ENCODE results near the gene MARK1. TPM values are rescaled to one million over a fixed set of nuclear protein-coding genes. Genes with fewer than 3 reads are reported as not detected.

Gene MARK1
- total RNA-seq, 1 donor from 2014 or later = 2.4 TPM

DNA sequence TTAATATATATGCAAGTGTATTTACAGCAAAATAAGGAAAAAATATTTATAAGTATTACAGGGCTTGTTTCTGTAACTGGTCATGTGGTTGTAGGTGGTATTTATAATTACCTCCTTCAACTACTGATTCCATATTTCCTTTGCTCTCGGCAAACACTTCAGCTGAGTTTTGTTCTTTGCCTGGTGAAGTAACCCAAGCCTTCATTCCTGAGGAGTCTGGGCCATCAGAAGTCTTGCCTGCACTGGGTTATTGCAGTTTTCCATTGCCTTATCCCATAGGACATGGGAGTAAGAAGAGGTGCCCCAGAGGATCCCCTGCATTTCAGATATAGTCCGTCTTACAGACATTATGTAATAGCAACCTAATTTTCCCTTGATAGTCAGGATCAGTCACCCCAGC lies 23.8 kb downstream of the MARK1 start:
- Histone ChIP-seq H3K4me3 (no peak overlapping the region), H3K27ac (no peak overlapping the region), H3K9me3 (no peaks in the 10 kb centered on the region), H3K36me3 (no peaks in the 10 kb centered on the region), H3K27me3 (ENCODE audit: low read depth) (no peaks in the 10 kb centered on the region), H3K4me1 (no peaks in the 10 kb centered on the region)
- TF ChIP-seq, protein P1, sequence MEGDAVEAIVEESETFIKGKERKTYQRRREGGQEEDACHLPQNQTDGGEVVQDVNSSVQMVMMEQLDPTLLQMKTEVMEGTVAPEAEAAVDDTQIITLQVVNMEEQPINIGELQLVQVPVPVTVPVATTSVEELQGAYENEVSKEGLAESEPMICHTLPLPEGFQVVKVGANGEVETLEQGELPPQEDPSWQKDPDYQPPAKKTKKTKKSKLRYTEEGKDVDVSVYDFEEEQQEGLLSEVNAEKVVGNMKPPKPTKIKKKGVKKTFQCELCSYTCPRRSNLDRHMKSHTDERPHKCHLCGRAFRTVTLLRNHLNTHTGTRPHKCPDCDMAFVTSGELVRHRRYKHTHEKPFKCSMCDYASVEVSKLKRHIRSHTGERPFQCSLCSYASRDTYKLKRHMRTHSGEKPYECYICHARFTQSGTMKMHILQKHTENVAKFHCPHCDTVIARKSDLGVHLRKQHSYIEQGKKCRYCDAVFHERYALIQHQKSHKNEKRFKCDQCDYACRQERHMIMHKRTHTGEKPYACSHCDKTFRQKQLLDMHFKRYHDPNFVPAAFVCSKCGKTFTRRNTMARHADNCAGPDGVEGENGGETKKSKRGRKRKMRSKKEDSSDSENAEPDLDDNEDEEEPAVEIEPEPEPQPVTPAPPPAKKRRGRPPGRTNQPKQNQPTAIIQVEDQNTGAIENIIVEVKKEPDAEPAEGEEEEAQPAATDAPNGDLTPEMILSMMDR (IDR thresholded peaks at IDR 0.05) = no peak
- ATAC-seq (peak in 1 of 2 donors; percentile 48), DNase-seq (no peak)
- intact Hi-C loops (cut with DNase I) = no loop called here

DNA sequence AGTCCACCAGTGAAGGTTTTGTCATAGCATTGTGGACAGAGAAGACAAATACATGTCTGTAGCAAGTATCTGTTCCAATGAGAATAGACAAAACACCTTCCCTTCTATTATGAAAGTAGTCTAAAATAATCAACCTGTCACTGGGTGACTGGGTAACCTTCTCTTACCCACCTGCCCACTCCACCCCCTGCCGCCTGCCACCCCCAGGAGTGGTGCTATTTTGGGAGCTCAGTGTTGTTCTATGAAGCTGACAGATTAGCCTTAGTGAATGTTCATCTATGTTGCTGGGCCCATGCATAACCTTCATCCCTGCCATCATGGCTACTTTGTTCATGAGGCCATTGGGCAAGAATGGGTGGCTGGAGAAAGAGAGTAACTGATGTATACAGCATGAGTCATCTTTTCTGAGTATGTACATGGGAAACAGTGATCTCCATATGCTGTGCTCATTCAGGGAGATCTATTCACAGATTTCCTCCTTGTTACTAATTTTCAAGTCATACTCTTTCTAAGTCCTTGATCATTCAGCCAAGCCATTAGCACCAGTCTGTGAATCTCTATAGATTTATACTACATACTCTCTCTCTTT lies 24.8 kb downstream of the MARK1 start:
- H3K27me3 ChIP-seq (ENCODE audit: low read depth) = no peaks in the 10 kb centered on the region
- ATAC-seq (no peak), DNase-seq (no peak)
- H3K4me3 ChIP-seq = no peak overlapping the region
- H3K36me3 ChIP-seq = no peaks in the 10 kb centered on the region
- H3K4me1 ChIP-seq = no peaks in the 10 kb centered on the region
- intact Hi-C loops (cut with DNase I) = no loop called here
- H3K9me3 ChIP-seq = no peaks in the 10 kb centered on the region
- no peak overlapping the region for H3K27ac ChIP-seq
- TF ChIP-seq, protein P1 (IDR thresholded peaks at IDR 0.05) = no peak

DNA sequence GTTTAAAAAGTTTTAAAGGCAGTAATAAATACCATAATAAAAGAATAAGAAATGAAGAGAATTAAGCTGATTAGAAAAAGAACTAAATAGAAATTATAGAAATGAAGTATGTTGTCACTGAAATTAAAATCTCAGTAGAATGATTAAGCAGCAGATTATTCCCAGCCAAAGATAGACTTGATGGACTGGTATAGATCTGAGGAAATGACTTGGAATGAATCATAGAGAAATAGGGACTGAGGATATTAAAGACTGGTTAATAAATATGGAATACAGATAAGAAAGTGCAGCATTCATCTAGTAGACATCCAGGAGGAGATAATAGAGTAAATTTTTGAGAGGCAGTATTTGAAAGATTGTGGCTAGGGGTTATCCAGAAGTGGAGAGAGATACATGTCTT lies 28.7 kb downstream of the MARK1 start:
- Histone ChIP-seq H3K4me3 (no peak overlapping the region), H3K4me1 (no peaks in the 10 kb centered on the region), H3K36me3 (no peaks in the 10 kb centered on the region), H3K27me3 (ENCODE audit: low read depth) (no peaks in the 10 kb centered on the region), H3K9me3 (no peaks in the 10 kb centered on the region), H3K27ac (no peak overlapping the region)
- TF ChIP-seq, protein P1 (IDR thresholded peaks at IDR 0.05) = no peak
- intact Hi-C loops (cut with DNase I) = no loop called here
- ATAC-seq (no peak), DNase-seq (no peak)

DNA sequence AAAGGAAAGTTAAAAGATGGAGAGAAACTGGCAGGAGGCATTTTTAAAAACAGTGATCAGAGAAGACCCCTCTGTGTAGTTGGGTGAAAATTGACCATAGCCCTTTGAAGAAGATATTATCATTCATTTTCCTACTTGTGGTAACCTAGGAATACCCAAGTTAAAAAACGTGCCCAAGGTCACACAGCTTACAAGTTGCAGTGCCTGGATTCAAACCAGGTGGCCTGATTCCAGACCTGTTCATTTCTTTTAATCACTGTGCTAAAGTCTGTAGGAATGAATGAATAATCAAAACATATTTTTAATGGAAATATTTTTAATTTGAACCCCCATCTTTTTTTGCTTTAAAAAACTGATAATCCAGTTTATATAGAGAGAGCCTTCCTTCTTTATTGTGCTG lies 35.6 kb downstream of the MARK1 start:
- TF ChIP-seq, protein P1 (IDR thresholded peaks at IDR 0.05) = no peak
- intact Hi-C loops (cut with DNase I) = no loop called here
- no peak for DNase-seq
- Histone ChIP-seq H3K4me3 (no peak overlapping the region), H3K9me3 (no peaks in the 10 kb centered on the region), H3K27ac (no peak overlapping the region), H3K36me3 (no peaks in the 10 kb centered on the region), H3K27me3 (ENCODE audit: low read depth) (no peaks in the 10 kb centered on the region), H3K4me1 (no peaks in the 10 kb centered on the region)
- no peak for ATAC-seq

DNA sequence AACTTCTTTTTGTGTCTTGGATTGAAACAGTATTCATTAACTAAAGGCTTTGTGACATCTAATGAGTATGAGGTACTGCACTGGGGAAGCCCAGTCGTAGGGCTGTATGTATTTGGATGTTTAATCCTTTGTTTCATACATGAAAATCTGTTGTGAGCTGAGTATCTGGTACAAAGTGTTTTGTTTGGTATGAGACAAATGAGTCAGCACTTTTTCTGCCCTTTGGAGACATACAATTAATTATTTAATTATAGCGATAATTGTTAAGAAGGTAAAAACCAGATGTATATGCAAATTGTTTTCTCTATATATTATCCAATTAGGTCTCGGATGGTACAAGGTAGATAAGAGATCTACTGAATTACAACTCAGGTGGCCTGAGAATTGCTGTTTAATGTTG lies 36.3 kb downstream of the MARK1 start:
- ATAC-seq (no peak), DNase-seq (no peak)
- intact Hi-C loops (cut with DNase I) = no loop called here
- no peaks in the 10 kb centered on the region for H3K36me3 ChIP-seq
- no peaks in the 10 kb centered on the region for H3K27me3 ChIP-seq (ENCODE audit: low read depth)
- H3K4me3 ChIP-seq = no peak overlapping the region
- TF ChIP-seq, protein P1 (IDR thresholded peaks at IDR 0.05) = no peak
- no peak overlapping the region for H3K27ac ChIP-seq
- H3K4me1 ChIP-seq = no peaks in the 10 kb centered on the region
- H3K9me3 ChIP-seq = no peaks in the 10 kb centered on the region
